ENCODE measurements around the gene SRM.

- TF ChIP-seq CTCF (IDR thresholded peaks at IDR 0.05; ENCODE audit: low read length): no peak
- no peak for TF ChIP-seq EZH2 (IDR thresholded peaks at IDR 0.05; ENCODE audit: borderline replicate concordance, low read length)
Measured at GRCh38 chr1:11078631-11079030, 18.8 kb upstream of the SRM start.
